LoVo (cell line): ENCODE measurements around the gene KCP.

Experiments
- DNase-seq: peaks from one replicate; pipeline ENCODE4 v3.0.0-alpha.2; 2016; ENCODE audit warnings: low spot score

Gene KCP

GRCh38 chr7:128858380-128859231, 51.9 kb downstream of the KCP start:
- no peak for DNase-seq

- no peak for DNase-seq
Observed at GRCh38 chr7:128856001-128856718, 54.3 kb downstream of the KCP start.

GRCh38 chr7:128855559-128855958, 55.0 kb downstream of the KCP start:
- DNase-seq: no peak

GRCh38 chr7:128854396-128854795, 56.1 kb downstream of the KCP start:
- no peak for DNase-seq

GRCh38 chr7:128853799-128854198, 56.7 kb downstream of the KCP start:
- no peak for DNase-seq

GRCh38 chr7:128852537-128853254, 57.8 kb downstream of the KCP start:
- DNase-seq: no peak

GRCh38 chr7:128849804-128850490, 60.6 kb downstream of the KCP start:
- no peak for DNase-seq

- DNase-seq: no peak
Observed at GRCh38 chr7:128849156-128849515, 61.4 kb downstream of the KCP start.

- no peak for DNase-seq
Observed at GRCh38 chr7:128848289-128849155, 62.0 kb downstream of the KCP start.

- no peak for DNase-seq
Observed at GRCh38 chr7:128847721-128848211, 62.7 kb downstream of the KCP start.

- DNase-seq: no peak
Observed at GRCh38 chr7:128846781-128847444, 63.6 kb downstream of the KCP start.

- DNase-seq: no peak
Observed at GRCh38 chr7:128845987-128846386, 64.5 kb downstream of the KCP start.

- no peak for DNase-seq
Observed at GRCh38 chr7:128845475-128845874, 65.0 kb downstream of the KCP start.

- DNase-seq: no peak
Observed at GRCh38 chr7:128844777-128845311, 65.7 kb downstream of the KCP start.

GRCh38 chr7:128843938-128844621, 66.4 kb downstream of the KCP start:
- DNase-seq: no peak

GRCh38 chr7:128842674-128843641, 67.6 kb downstream of the KCP start:
- DNase-seq: no peak

- DNase-seq: peak; percentile 49
Observed at GRCh38 chr7:128841921-128842673, 68.4 kb downstream of the KCP start.
